SKM-1 treated with dmso at 0.1 percent for 144 hours (cell line): ENCODE results near the gene TMOD1.
A peak's percentile ranks its signal among the peaks of the same experiment; 100 is the strongest.

Experiments
- DNase-seq: peaks from one replicate; lab custom pipeline; 2025; ENCODE audit not compliant: unreplicated experiment; lab: John Stamatoyannopoulos, UW

TMOD1 gene

GRCh38 chr9:97629156-97629555 lies 127.7 kb downstream of the TMOD1 start:
- DNase-seq: no peak

GRCh38 chr9:97630591-97630990 lies 129.1 kb downstream of the TMOD1 start:
- no peak for DNase-seq

GRCh38 chr9:97632248-97632984 lies 130.9 kb downstream of the TMOD1 start:
- DNase-seq: no peak

- DNase-seq: peak; percentile 93
These were observed 131.8 kb downstream of the TMOD1 start, which contains the start of the genes NCBP1 and TSTD2 for GRCh38 chr9:97632985-97633858. NCBP1 (plus strand) TSS chr9:97633821; CDS start chr9:97633882, 61 bp downstream. TSTD2 (minus strand) TSS chr9:97633368; CDS start chr9:97627562, 5,806 bp downstream.

GRCh38 chr9:97633859-97634490 lies 132.5 kb downstream of the TMOD1 start:
- DNase-seq: no peak

- DNase-seq: no peak
These were observed 133.6 kb downstream of the TMOD1 start for GRCh38 chr9:97635026-97635425.

GRCh38 chr9:97636903-97637302 lies 135.4 kb downstream of the TMOD1 start:
- DNase-seq: no peak

- no peak for DNase-seq
These were observed 137.2 kb downstream of the TMOD1 start for GRCh38 chr9:97638666-97639065.

GRCh38 chr9:97640325-97640724 lies 138.9 kb downstream of the TMOD1 start:
- no peak for DNase-seq

GRCh38 chr9:97645720-97646119 lies 144.3 kb downstream of the TMOD1 start:
- no peak for DNase-seq

- DNase-seq: no peak
These were observed 146.5 kb downstream of the TMOD1 start for GRCh38 chr9:97647996-97648395.
